Activated CD8-positive, alpha-beta T cell treated with anti-CD3 and anti-CD28 coated beads, Interleukin-2, amount 10 ng/mL, durations not matched to agents 7 days and 5 days (primary cell): ENCODE results near the gene SYNPO. TPM values are rescaled to one million over a fixed set of nuclear protein-coding genes. Genes with fewer than 3 reads are reported as not detected.

ENCODE experiments used
- ATAC-seq: fragments of 150-1000 bp; cut with Tn5 transposase; one replicate; pipeline ENCODE4 v1.10.0; 2021; ENCODE audit warnings: moderate library complexity
- CTCF ChIA-PET: fragments of 350-600 bp; sonication (Branson Sonifier 250); formaldehyde crosslinking; loops from one replicate; lab custom pipeline; 2021; ENCODE audit warnings: antibody characterized with exemption; lab: Charles Lee
- POLR2A ChIA-PET: fragments of 350-600 bp; sonication (Branson Sonifier 250); formaldehyde crosslinking; loops from one replicate; lab custom pipeline; 2021; ENCODE audit warnings: antibody characterized with exemption; lab: Charles Lee
- DNase-seq: peaks from one replicate; pipeline ENCODE4 v3.0.0-alpha.2; 2020
- H3K27ac Mint-ChIP-seq: one replicate; pipeline ENCODE4 v1.8.0; 2021; ENCODE audit warnings: mild to moderate bottlenecking, mixed read lengths
- H3K27me3 Mint-ChIP-seq: one replicate; pipeline ENCODE4 v1.8.0; 2021; ENCODE audit warnings: low read depth, mixed read lengths
- H3K36me3 Mint-ChIP-seq: one replicate; pipeline ENCODE4 v1.8.0; 2021; ENCODE audit warnings: low read depth, mixed read lengths
- H3K4me1 Mint-ChIP-seq: one replicate; pipeline ENCODE4 v1.8.0; 2021; ENCODE audit warnings: low read depth, mixed read lengths
- H3K4me3 Mint-ChIP-seq: one replicate; pipeline ENCODE4 v1.8.0; 2021; ENCODE audit warnings: mild to moderate bottlenecking, mixed read lengths
- H3K9me3 Mint-ChIP-seq: one replicate; pipeline ENCODE4 v1.8.0; 2022; ENCODE audit warnings: mixed read lengths; ENCODE audit not compliant: insufficient read depth
- total RNA-seq, 2 experiments: library from RNA; stranded (reverse); gene quantifications; one replicate each; pipeline ENCODE4 v1.2.3, GENCODE V29; 2021

The SYNPO gene
- total RNA-seq, 2 experiments from 2014 or later = 0.10 TPM; not detected in 1

DNA sequence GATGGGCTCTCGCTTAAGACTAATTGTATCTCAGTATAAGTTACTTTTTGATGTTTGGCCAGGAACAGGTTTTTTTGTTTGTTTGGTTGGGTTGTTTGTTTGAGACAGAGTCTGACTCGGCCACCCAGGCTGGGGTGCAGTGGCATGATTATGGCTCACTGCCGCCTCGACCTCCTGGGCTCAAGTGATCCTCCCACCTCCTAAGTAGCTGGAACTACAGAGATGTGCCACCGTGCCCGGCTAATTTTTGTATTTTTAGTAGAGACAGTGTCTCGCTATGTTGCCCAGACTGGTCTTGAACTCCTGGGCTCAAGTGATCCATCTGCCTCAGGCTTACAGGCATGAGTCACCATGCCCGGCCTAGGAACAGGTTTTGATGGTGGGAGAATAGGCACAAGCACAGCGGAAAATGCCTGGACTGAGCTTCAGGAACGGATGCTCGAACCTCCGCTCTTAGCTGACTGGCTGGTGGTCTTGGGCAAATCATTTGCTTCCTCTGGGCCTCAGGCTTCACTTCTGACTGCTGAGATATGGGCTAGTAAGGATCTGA lies 11.4 kb upstream of the SYNPO start:
- H3K27ac Mint-ChIP-seq = no peak overlapping the region
- no peaks in the 10 kb centered on the region for H3K36me3 Mint-ChIP-seq
- ChIA-PET POLR2A (no interaction called here), CTCF (no interaction called here)
- no peak for DNase-seq
- H3K4me1 Mint-ChIP-seq = peaks cover 4% of the 10 kb centered on the region
- no peaks in the 10 kb centered on the region for H3K9me3 Mint-ChIP-seq
- H3K27me3 Mint-ChIP-seq = peaks cover 16% of the 10 kb centered on the region
- no peak overlapping the region for H3K4me3 Mint-ChIP-seq
- no peak for ATAC-seq

DNA sequence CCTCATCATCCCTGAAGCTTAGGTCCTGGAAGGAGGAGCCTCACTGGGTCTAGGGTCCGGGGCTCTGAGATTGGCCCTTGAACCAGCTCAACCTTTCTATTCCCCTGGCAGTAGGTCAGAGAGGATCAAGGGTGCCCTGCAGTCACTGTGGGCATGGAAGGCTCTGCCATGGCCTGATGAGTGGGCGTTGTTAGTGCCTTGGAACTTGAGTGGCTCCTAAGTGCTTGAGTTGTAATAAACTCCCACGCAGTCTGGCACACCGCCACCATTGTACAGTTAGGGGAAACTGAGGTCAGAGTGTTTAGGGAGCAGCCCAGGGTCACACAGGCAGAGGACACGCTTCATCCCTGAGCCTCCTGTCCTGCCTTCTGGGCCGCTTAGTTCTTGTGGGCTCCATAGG lies 10.4 kb upstream of the SYNPO start:
- ATAC-seq (no peak), DNase-seq (no peak)
- CTCF ChIA-PET = no interaction called here
- no peak overlapping the region for H3K4me3 Mint-ChIP-seq
- no peaks in the 10 kb centered on the region for H3K36me3 Mint-ChIP-seq
- no peak overlapping the region for H3K27ac Mint-ChIP-seq
- POLR2A ChIA-PET = no interaction called here
- peaks cover 13% of the 10 kb centered on the region for H3K27me3 Mint-ChIP-seq
- H3K4me1 Mint-ChIP-seq = no peaks in the 10 kb centered on the region
- H3K9me3 Mint-ChIP-seq = no peaks in the 10 kb centered on the region

DNA sequence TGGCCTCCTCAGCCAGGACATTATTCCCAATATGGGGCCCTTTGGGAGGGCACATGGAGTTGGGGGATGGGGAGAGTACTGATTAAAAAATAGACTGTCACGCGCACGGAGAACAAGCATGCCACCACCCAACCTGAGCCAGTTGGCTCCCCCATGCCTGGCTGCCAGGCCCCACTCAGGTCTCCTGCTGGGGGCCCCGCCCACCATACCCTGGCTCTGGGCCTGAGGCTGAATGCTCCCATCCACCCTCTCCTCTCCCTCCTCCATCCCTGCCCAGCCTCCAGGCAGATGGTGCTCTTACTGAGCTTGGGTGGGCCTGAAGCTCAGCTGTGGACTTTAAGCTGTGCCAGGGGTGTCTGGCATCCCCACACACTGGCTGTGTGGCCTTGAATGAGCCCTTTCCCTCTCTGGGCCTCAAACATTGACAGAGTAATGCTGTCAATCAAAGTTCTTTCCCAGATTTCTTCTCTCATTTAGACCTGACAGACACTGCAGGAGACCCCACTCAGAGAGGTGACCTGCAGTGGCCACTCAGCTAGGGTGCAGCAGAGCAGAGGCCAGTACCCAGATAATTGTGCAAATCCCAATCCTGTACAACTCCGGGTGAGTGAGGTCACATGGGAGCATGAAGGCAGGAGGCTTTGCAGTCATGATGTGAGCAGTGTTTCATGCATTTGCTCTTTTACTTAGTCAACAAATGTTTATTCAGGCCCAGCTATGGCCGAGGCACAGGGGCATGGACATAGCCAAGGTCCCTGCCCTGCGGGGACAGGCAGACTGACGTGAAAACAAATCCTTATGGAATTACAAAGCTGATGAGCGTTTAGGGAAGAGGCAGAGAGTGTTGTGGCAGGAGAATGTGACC lies 9.8 kb upstream of the SYNPO start:
- no peak overlapping the region for H3K27ac Mint-ChIP-seq
- H3K4me1 Mint-ChIP-seq = no peaks in the 10 kb centered on the region
- ChIA-PET POLR2A (no interaction called here), CTCF (interaction anchor here (1.2 kb wide), 1 partner anchor 42 kb away, joined by 4 read pairs; no protein-coding TSS in a partner anchor)
- H3K4me3 Mint-ChIP-seq = no peak overlapping the region
- ATAC-seq (no peak), DNase-seq (no peak)
- peaks cover 17% of the 10 kb centered on the region for H3K27me3 Mint-ChIP-seq
- H3K9me3 Mint-ChIP-seq = no peaks in the 10 kb centered on the region
- no peaks in the 10 kb centered on the region for H3K36me3 Mint-ChIP-seq

DNA sequence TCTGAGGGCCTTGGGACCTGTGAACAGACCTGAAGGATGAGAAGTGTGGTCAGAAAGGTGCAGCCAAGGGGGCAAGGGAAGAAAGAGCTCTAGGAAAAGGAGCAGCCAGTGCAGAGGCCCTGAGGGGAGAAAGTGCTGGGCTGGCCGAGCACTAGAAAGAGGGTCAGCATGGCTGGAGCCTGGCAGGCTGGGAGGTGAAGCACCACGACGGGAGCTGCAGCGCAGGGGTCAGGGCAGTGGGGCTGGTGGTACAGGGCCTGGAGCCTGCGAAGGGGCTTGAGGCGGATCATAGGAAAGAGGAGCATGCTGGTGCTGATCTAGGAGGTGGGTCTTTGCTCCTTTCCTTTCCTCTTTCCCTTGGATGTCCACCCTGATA lies 9.1 kb upstream of the SYNPO start:
- Mint-ChIP-seq H3K27me3 (peaks cover 13% of the 10 kb centered on the region), H3K4me1 (no peaks in the 10 kb centered on the region), H3K36me3 (no peaks in the 10 kb centered on the region), H3K9me3 (no peaks in the 10 kb centered on the region), H3K27ac (no peak overlapping the region), H3K4me3 (no peak overlapping the region)
- no peak for DNase-seq
- no peak for ATAC-seq
- POLR2A ChIA-PET = no interaction called here
- CTCF ChIA-PET = interaction anchor here (1.2 kb wide), 1 partner anchor 42 kb away, joined by 4 read pairs; no protein-coding TSS in a partner anchor

DNA sequence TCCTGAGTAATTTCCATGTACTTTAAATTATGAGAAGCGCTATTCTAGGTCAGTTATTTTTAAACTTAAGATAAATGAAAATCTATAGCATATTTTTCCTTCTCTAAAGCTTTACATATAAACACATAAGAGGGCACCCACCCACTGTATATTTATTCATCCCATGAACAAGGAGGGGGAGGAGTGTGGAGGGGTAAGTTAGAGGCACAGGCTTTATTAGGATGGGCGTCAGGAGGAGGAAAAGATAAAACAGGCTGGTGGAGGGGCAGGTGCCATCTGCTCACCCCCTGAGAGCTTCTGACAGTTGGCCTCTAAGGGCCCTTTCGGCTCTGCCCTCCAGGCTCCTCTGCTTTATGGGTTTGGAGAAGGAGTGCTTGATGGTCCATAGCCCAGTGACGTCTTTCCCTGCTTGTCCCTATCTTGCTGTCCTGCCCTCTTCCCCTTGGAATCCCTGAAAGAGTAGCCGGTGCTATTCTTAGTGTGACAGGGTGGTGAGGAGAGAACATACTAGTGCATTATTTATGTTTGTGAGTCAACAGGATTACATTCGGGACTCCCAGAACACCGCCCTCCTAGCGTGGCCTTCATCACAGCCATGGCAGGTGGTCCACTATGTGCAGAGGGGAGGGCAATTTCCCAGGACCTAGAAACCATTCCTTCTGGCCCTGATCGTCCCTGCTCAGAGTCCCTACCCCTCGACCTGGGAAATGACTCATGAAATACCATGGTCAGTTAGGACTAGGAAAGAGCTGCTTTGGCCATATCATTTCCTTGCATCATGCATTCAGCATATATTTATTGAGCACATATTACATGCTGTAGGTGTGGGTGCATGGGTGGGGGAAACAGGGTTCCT lies 7.9 kb upstream of the SYNPO start:
- Mint-ChIP-seq H3K27me3 (peaks cover 14% of the 10 kb centered on the region), H3K9me3 (no peaks in the 10 kb centered on the region), H3K36me3 (no peaks in the 10 kb centered on the region), H3K4me3 (no peak overlapping the region), H3K4me1 (no peaks in the 10 kb centered on the region), H3K27ac (no peak overlapping the region)
- POLR2A ChIA-PET = no interaction called here
- ATAC-seq (no peak), DNase-seq (no peak)
- CTCF ChIA-PET = interaction anchor here (1.2 kb wide), 1 partner anchor 40 kb away, joined by 4 read pairs; no protein-coding TSS in a partner anchor

DNA sequence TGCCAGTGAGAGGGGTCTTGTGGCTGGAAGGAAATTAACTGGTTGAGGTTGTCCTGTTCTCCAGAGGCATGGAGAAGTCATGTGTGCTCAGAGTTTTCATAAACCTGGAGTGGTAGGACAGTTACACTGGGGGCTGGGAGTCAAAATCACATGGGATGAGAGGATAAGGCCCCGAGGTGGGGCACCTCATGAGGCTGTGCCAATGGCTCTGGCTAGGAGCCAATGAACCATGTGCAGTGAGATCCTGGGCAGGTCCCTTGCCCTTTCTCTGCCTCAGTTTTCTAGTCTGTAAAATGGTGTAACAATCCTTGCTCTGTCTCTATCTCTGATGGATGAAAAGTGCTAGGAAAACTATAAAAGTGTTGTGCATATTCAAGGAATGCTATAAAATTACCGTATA lies 7.0 kb upstream of the SYNPO start:
- ChIA-PET CTCF (no interaction called here), POLR2A (no interaction called here)
- DNase-seq = no peak
- no peaks in the 10 kb centered on the region for H3K9me3 Mint-ChIP-seq
- no peak for ATAC-seq
- H3K27ac Mint-ChIP-seq = no peak overlapping the region
- no peaks in the 10 kb centered on the region for H3K4me1 Mint-ChIP-seq
- no peaks in the 10 kb centered on the region for H3K36me3 Mint-ChIP-seq
- H3K4me3 Mint-ChIP-seq = no peak overlapping the region
- peaks cover 17% of the 10 kb centered on the region for H3K27me3 Mint-ChIP-seq

DNA sequence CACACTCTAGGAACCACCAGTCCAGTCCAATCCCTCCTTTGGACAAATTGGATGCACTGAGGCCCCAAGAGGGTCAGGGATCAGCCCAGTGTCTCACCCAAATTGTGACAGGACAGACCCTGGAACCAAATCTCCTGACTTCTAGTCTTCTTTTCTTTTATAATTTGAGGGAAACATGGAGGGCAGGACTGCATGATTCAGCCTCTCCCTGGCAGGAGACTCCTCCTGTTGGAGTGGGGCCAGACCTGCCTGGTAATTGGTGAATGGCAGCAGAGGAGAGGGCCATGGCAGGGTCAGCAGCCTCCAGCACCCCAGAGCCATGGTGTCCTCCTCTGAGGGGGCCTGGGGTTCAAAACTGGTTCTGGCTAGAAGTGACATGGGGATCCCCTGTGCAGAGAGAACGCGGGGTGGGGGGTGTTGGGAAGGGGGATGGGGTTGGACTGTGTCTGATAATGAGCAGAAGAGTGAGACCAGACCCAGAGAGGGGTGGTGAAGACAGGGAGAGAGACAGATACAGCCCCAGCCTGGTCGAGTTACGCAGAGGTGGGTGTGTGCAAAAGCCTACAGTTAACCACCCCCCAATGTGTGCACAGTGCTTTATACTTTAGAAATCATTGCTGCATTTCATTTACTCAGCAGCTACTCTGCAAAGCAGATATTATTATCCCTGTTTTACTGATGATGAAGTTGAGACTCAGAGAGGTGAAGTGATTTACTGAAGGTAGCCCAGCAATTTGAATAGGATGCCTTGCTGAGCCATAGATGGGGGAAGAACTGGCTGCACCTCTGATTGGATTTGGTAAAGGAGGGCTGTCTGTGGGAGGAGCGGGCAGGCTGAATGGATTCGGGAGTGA lies 3.8 kb upstream of the SYNPO start:
- Mint-ChIP-seq H3K9me3 (no peaks in the 10 kb centered on the region), H3K36me3 (no peaks in the 10 kb centered on the region), H3K27me3 (peaks cover 17% of the 10 kb centered on the region), H3K27ac (no peak overlapping the region), H3K4me1 (no peaks in the 10 kb centered on the region), H3K4me3 (no peak overlapping the region)
- DNase-seq (no peak), ATAC-seq (no peak)
- CTCF ChIA-PET = no interaction called here
- POLR2A ChIA-PET = no interaction called here

DNA sequence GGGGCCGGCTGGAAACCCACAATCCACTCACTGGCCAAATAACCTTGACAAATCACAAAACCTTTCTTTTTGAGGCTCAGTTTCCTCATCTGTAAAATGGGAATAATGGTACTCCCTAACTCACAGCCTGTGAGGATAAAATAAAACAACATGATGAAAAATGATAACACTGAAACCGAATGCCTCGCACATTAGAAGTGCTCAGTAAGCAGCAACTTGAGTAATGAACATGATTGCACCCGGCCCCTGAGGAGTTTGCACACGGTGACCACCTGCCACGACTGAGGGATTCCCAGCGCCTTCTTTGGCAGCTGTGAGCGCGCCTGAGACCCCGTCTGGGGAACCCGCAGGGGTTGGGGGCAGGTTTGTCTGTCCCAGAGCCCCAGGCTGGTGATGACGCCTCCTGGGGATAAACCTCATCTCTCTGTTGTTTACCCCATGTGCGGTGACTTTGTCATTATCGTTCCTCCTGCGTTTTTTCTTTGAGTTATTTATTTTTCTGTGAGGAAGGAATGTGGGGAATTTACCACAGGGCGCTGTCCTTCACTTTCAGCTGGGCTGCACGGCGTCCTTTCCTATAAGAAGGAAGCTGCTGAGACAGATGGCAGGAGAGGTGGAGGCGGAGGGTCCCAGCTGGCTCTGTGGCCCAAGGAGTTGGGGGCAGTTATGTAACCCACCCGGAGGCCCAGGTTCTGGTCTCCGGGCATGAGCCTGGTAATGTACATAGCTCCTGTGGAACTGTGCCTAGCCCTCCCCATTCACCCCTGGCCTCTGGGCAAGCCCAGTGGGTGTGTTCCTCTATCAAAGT lies 3.0 kb upstream of the SYNPO start:
- no peaks in the 10 kb centered on the region for H3K9me3 Mint-ChIP-seq
- ATAC-seq (no peak), DNase-seq (no peak)
- no peaks in the 10 kb centered on the region for H3K4me1 Mint-ChIP-seq
- peaks cover 17% of the 10 kb centered on the region for H3K27me3 Mint-ChIP-seq
- CTCF ChIA-PET = no interaction called here
- POLR2A ChIA-PET = no interaction called here
- H3K36me3 Mint-ChIP-seq = no peaks in the 10 kb centered on the region
- H3K4me3 Mint-ChIP-seq = no peak overlapping the region
- no peak overlapping the region for H3K27ac Mint-ChIP-seq

DNA sequence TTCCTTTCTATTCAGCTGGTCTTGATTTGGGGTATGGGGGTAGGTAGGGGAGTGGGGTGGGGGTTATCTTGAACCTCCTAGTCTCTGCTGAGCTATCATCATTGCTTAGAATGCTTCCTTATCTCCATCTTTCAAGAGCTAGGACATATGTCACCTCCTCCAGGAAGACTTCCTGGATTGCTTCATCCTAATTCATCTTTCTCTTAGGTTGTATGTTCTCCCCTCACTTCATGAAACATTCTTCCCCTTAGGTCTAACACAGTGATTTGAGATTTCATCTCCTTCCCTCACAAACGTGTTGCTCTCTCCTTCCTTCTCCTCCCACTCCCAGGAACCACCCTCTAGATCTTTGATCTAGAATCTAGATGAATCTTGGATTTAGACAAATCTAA lies 2.4 kb upstream of the SYNPO start:
- H3K9me3 Mint-ChIP-seq = no peaks in the 10 kb centered on the region
- ChIA-PET CTCF (no interaction called here), POLR2A (no interaction called here)
- no peak overlapping the region for H3K27ac Mint-ChIP-seq
- no peak for ATAC-seq
- no peak overlapping the region for H3K4me3 Mint-ChIP-seq
- peaks cover 17% of the 10 kb centered on the region for H3K27me3 Mint-ChIP-seq
- H3K4me1 Mint-ChIP-seq = no peaks in the 10 kb centered on the region
- H3K36me3 Mint-ChIP-seq = no peaks in the 10 kb centered on the region
- no peak for DNase-seq

DNA sequence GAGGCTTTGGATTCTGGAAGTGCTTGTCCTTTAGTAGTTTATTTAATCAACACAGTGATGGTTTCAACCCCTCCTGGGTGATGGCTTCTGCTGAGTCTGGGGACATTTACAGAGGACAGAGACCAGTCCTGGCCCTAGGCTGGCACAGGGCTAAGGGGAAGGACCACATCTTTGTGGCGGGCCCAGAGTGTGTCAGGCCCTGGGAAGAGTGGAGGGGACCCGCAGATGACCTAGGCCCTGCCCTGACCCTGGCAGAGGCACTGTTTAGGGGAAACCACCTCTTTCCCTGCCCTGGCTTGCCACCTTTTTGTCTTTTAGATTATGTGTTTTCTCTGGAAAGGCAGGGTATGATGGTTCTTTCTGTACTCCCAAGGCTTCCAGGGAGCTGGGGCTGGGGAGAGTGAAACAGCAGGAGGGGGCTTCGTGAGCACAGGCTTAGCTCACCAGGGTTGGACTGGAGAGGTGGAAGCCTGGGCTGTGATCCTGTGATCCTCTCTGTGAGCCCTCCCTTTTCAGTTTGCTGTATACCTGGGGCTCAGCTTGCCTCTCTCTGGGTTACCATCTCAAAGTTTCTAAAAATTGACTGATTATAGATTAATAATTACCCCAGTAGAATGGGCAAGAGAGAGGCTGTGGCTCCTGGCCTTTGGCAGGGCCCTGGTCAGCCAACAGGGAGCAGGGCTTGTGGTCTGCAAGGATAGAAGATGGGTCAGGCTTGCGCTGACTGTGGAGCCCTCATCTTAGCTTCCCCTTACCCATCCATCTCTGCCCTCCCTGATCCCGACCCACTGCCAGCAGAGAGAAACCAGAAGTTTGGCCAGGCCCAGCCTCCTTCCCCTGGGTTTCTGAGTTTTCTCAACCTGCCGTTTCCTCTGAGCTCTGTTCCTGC lies 1.7 kb upstream of the SYNPO start:
- no peak overlapping the region for H3K4me3 Mint-ChIP-seq

More for the DNA sequence above, 1.7 kb upstream of the SYNPO start:
- ChIA-PET POLR2A (no interaction called here), CTCF (no interaction called here)
- Mint-ChIP-seq H3K9me3 (no peaks in the 10 kb centered on the region), H3K36me3 (no peaks in the 10 kb centered on the region), H3K27ac (no peak overlapping the region), H3K27me3 (peaks cover 17% of the 10 kb centered on the region), H3K4me1 (no peaks in the 10 kb centered on the region)
- ATAC-seq = no peak
- DNase-seq = no peak
